ENCODE measurements around the gene FNDC10.

DNA sequence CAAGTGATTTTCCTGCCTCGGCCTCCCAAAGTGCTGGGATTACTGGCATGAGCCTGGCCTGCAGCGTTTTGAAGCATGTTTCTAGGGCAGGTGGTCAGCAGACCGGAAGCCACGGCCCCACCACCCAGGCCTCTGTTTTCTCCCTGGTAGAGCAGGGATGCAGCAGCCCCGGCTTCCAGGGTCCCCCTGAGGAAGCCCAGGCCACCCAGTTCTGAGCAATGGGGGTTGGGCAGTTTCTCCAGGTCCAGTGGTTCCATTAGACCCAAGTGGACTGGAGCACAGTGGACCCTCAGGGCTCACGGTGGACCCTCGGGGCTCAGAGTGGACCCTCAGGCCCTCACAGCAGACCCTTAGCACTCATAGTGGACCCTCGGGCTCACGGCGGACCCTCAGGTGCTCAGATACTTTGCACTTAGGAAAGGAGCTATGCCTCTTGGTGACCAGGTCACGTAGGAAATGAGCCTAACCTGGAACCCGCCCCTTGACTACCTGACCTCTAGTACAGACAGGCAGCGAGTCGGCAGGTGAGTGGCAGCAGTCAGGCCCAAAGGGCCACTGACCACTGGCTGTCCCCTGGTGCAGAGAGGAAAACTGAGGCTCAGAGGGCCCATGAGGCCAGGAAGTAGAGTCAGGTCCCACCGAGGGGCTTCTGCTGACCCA lies 4.6 kb upstream of the FNDC10 start:
- TF ChIP-seq POLR2AphosphoS5 (IDR thresholded peaks at IDR 0.05) (no peak), POLR2A (IDR thresholded peaks at IDR 0.05) (no peak)
- TF ChIP-seq, protein P1, sequence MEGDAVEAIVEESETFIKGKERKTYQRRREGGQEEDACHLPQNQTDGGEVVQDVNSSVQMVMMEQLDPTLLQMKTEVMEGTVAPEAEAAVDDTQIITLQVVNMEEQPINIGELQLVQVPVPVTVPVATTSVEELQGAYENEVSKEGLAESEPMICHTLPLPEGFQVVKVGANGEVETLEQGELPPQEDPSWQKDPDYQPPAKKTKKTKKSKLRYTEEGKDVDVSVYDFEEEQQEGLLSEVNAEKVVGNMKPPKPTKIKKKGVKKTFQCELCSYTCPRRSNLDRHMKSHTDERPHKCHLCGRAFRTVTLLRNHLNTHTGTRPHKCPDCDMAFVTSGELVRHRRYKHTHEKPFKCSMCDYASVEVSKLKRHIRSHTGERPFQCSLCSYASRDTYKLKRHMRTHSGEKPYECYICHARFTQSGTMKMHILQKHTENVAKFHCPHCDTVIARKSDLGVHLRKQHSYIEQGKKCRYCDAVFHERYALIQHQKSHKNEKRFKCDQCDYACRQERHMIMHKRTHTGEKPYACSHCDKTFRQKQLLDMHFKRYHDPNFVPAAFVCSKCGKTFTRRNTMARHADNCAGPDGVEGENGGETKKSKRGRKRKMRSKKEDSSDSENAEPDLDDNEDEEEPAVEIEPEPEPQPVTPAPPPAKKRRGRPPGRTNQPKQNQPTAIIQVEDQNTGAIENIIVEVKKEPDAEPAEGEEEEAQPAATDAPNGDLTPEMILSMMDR (IDR thresholded peaks at IDR 0.05), result no peak

All from suprapubic skin (tissue), 4 donors.